ENCODE results near the gene ATOX1.

DNA sequence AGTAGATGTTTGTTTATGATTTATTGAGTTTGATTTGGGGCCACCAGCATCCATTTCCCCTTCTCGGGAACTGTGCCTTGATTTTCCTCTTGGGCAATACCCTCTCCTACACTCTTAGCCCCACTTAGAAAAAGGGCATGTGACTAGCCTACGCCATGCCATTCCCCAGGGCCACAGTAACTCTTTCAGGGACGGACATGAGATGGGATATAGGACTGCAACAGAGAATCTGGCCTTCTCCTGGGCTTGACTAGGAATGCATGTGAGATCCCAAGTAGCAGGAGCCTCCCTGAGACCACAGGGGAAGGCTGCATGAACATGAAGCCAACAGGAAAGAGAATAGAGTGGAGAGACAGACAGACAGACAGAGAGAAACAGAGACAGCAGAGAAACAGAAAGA lies 41.0 kb downstream of the ATOX1 start:
- TF ChIP-seq, protein P1, sequence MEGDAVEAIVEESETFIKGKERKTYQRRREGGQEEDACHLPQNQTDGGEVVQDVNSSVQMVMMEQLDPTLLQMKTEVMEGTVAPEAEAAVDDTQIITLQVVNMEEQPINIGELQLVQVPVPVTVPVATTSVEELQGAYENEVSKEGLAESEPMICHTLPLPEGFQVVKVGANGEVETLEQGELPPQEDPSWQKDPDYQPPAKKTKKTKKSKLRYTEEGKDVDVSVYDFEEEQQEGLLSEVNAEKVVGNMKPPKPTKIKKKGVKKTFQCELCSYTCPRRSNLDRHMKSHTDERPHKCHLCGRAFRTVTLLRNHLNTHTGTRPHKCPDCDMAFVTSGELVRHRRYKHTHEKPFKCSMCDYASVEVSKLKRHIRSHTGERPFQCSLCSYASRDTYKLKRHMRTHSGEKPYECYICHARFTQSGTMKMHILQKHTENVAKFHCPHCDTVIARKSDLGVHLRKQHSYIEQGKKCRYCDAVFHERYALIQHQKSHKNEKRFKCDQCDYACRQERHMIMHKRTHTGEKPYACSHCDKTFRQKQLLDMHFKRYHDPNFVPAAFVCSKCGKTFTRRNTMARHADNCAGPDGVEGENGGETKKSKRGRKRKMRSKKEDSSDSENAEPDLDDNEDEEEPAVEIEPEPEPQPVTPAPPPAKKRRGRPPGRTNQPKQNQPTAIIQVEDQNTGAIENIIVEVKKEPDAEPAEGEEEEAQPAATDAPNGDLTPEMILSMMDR (conservative IDR thresholded peaks at IDR 0.05; ENCODE audit: low read length), result no peak
- TF ChIP-seq EZH2phosphoT487 (IDR thresholded peaks at IDR 0.05; ENCODE audit: borderline replicate concordance, low read depth, low read length), result no peak

All from OCI-LY7 (cell line).